Pancreas (tissue), 10 donors: ENCODE measurements around the gene RGS10. TPM values are rescaled to one million over a fixed set of nuclear protein-coding genes. Genes with fewer than 3 reads are reported as not detected.

Source experiments
- ATAC-seq, 4 donors: fragments of 200-7000 bp; cut with Tn5 transposase; one replicate each; pipeline versions ENCODE4 v1.8.0 to v1.9.1; 2020; ENCODE audit warnings: mild to moderate bottlenecking in 4 of 4, moderate library complexity in 4 of 4
- DNase-seq, 6 donors: peaks; one replicate each; pipeline ENCODE4 v3.0.0-alpha.2; 2020
- FAIRE-seq: peaks from 2 replicates; lab custom pipeline; 2012; peaks lifted over from hg19 to GRCh38; lab: Jason Lieb, UNC
- H3K27ac ChIP-seq, 4 donors: fragments of 200-600 bp; sonication (generic); 1 replicate in 3 of 4; 2 replicates in 1 of 4; pipeline versions ENCODE4 v1.5.0 to v1.8.0; 2020
- H3K27me3 ChIP-seq, 4 donors: fragments of 200-600 bp; one replicate each; pipeline ENCODE4 v1.8.0; 2021
- H3K36me3 ChIP-seq, 3 donors: fragments of 200-600 bp; sonication (generic) in 1 of 3; one replicate each; pipeline versions ENCODE4 v1.5.0 to v1.8.0; 2020 to 2021
- H3K4me1 ChIP-seq, 3 donors: fragments of 200-600 bp; one replicate each; pipeline ENCODE4 v1.8.0; 2021
- H3K4me3 ChIP-seq, 4 donors: fragments of 200-600 bp; sonication (generic) in 2 of 4; one replicate each; pipeline versions ENCODE4 v1.5.0 to v1.8.0; 2020 to 2021
- H3K9me3 ChIP-seq, 4 donors: fragments of 200-600 bp; one replicate each; pipeline ENCODE4 v1.8.0; 2021
- CTCF ChIP-seq, 4 donors: fragments of 200-600 bp; sonication (generic) in 3 of 4; IDR thresholded peaks; one replicate each; pipeline versions ENCODE4 v1.5.0 to v1.8.0; 2021; ENCODE audit warnings: antibody characterized with exemption in 4 of 4
- WGBS, 2 donors: extraction: QIAGEN DNeasy Blood & Tissue Kit; methylation state at CpG; one replicate each; pipeline ENCODE4 v1.1.7; 2013; 5-methylcytosine and 5-hydroxymethylcytosine counted together
- intact Hi-C, 3 donors: fragments of 100-400 bp; cut with DNase I; formaldehyde crosslinking; loops; one replicate each; pipeline versions ENCODE4 v1.11.1 to v1.14.2; 2022
- polyA plus RNA-seq, 2 donors: library from polyadenylated mRNA; stranded (reverse); fragments of 200-250 nt; gene quantifications; one replicate each; pipeline ENCODE4 v1.2.3, GENCODE V29; 2013
- total RNA-seq, 6 donors: library from RNA; stranded (reverse); fragmentation: NEBNext Ultra II Directional in 4 of 6; extraction: Animal tissue kit (Norgen Biotek cat#: 25700) in 4 of 6; gene quantifications; one replicate each; pipeline versions ENCODE4 v1.2.1 to v1.2.4, GENCODE V29; 2021 to 2023
- donor health status: healthy with polysubstance abuse.
- donor health status: DM: no; HTN: no; CAD: no; lungs with moderate emphysema.
- donor health status: DM: no; HTN: no; CAD: no.
- donor health status: control.
- donor health status: control.
- donor health status: Bipolar disorder and iron deficiency.
- donor health status: DM: yes; HTN: yes; CAD: no.
- donor health status: DM: no; HTN: no; CAD: no.
- donor health status: DM: no; HTN: no; CAD: no.
- donor health status: DM: yes; HTN: yes; CAD: no.

Gene RGS10
- total and polyA plus RNA-seq, 8 donors = 0.42 to 15.9 (median 4.4) TPM

DNA sequence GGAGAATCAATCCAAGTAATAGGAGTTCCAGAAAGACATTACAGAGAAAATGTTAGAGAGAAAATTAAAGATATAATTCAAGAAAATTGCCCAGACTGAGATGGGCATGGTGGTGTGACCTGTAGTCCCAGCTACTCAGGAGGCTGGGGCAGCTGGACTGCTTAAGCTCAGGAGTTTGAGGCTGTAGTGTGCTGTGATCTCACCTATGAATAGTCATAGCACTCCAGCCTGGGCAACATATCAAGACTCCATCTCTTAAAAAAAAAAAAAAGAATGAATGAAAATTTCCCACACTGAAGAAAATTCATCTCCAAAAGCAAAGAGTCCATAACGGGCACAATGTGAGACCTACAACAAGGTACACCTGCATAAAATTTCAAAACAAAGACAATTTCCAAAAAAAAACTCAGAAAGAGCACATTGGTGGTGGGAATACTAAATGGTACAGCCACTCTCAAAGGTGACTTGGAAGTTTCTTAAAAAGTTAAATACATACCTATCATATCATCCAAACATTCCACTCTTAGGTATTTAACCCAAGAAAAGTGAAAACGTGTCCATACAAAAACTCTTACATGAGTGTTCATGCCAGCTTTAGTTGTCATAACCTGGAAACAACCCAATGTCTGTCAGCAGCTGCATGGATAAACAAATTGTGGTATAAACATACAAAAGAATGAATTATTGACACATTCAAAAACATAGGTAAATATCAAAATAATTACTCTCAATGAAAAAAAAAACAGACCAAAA is 6.9 kb upstream of the RGS10 start:
- TF ChIP-seq CTCF (IDR thresholded peaks at IDR 0.05) = no peak
- Histone ChIP-seq H3K27me3 (no peaks in the 10 kb centered on the region), H3K27ac (no peak overlapping the region), H3K36me3 (no peaks in the 10 kb centered on the region), H3K9me3 (no peaks in the 10 kb centered on the region), H3K4me1 (no peaks in the 10 kb centered on the region), H3K4me3 (no peak overlapping the region)
- DNase-seq (no peak), FAIRE-seq (no peak), ATAC-seq (no peak)
- WGBS, 2 donors = 27 to 43% methylated on average over 2 of the region's 2 CpGs
- intact Hi-C loops = no loop called here

- 24 to 33% methylated on average over 3 of the region's 3 CpGs for WGBS, 2 donors
- no peak for FAIRE-seq
- no peak overlapping the region for H3K4me3 ChIP-seq
- no peaks in the 10 kb centered on the region for H3K9me3 ChIP-seq
- H3K36me3 ChIP-seq = no peaks in the 10 kb centered on the region
- DNase-seq = no peak
- no peaks in the 10 kb centered on the region for H3K27me3 ChIP-seq
- H3K27ac ChIP-seq = no peak overlapping the region
- intact Hi-C loops = no loop called here
- no peak for TF ChIP-seq CTCF (IDR thresholded peaks at IDR 0.05)
- peaks cover 0 to 4% (median 0%) of the 10 kb centered on the region in 3 donors for H3K4me1 ChIP-seq
- ATAC-seq = no peak
Observed at GRCh38 chr10:119546009-119546408, 3.5 kb upstream of the RGS10 start.

DNA sequence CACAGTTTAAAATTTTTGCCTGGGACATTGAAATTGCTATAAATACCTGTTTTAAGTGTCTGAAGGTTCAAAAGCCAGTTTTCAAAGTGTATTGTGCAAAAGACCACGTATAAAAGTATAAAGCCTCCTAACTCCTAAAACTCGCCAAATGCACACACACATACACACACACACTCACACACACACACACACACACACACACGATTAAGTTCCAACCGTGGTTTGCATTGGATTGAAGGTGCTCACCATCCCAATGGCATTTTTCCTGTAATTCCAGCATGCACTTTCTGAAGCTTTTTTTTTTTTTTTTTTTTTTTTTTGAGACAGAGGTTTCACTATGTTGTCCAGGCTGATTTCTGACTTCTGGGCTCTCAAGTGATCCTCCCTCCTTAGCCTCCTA is 2.8 kb upstream of the RGS10 start:
- DNase-seq (no peak), ATAC-seq (no peak), FAIRE-seq (no peak)
- WGBS, 2 donors = 33 to 48% methylated on average over 4 of the region's 4 CpGs
- no peaks in the 10 kb centered on the region for H3K36me3 ChIP-seq
- H3K4me3 ChIP-seq = no peak overlapping the region
- peaks cover 0 to 4% (median 0%) of the 10 kb centered on the region in 3 donors for H3K4me1 ChIP-seq
- no peak overlapping the region for H3K27ac ChIP-seq
- no peaks in the 10 kb centered on the region for H3K9me3 ChIP-seq
- intact Hi-C loops = no loop called here
- no peak for TF ChIP-seq CTCF (IDR thresholded peaks at IDR 0.05)
- H3K27me3 ChIP-seq = no peaks in the 10 kb centered on the region

DNA sequence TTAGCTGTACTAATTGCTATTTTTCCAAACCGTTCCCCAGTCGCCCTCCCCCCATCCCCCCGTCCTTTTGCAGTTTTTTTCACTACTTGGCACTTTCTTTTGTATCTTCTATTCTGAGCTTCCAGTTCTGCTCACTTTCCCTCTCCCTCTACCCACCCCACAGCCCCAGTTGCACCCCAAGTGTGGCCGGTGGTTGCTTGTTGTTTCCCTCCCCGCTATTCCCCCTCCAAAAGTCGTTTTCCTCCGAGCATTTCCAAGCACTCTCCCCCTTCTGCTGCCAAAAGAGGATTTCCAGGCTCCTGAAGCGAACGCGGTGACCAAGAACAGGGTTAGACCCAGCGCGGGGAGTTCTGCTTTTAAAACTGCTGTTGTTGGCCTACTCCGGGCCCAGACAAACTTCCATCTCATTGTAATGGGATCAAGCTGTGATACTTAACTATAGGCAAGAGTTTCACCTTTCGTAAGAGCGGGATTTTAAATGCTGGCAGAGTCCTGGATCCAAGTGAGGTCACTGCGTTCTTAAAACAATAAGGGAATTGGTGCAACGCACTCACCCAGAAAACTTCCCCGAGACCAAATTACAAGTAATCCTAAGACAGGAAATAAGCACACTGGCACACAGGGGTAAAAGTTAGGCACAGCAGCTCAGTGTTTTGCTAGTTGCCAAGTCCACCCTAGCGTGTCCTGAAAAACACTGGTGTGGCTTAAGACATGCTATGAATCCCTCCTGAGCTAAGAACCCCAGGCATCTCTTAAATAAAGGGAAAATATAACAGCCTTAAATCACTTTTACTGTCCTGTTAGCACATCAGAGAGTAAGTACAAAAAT is 1.5 kb upstream of the RGS10 start:
- Histone ChIP-seq H3K27me3 (no peaks in the 10 kb centered on the region), H3K4me1 (peaks cover 0 to 4% (median 0%) of the 10 kb centered on the region in 3 donors), H3K9me3 (no peaks in the 10 kb centered on the region), H3K27ac (no peak overlapping the region), H3K36me3 (no peaks in the 10 kb centered on the region), H3K4me3 (no peak overlapping the region)
- DNase-seq (no peak), FAIRE-seq (no peak), ATAC-seq (no peak)
- TF ChIP-seq CTCF (IDR thresholded peaks at IDR 0.05) = no peak
- 62 to 66% methylated on average over 19 of the region's 19 CpGs for WGBS, 2 donors
- intact Hi-C loops = no loop called here
